Mesenchymal stem cell (in vitro differentiated cells and primary cell): ENCODE measurements around the gene CPNE4.
A peak's percentile ranks its signal among the peaks of the same experiment; 100 is the strongest.

Experiments used
- DNase-seq: peaks from one replicate; pipeline ENCODE4 v3.0.0-alpha.2; 2013
- H2AFZ ChIP-seq: one replicate; pipeline ENCODE4 v1.6.1; 2013; ENCODE audit warnings: low read depth, mild to moderate bottlenecking, control low read depth, inconsistent platforms, low read length, moderate library complexity
- H2AK5ac ChIP-seq: 2 replicates; pipeline ENCODE4 v1.6.1; 2013; ENCODE audit warnings: low read length, moderate library complexity, mild to moderate bottlenecking, inconsistent platforms; ENCODE audit not compliant: severe bottlenecking
- H2BK120ac ChIP-seq: one replicate; pipeline ENCODE4 v1.6.1; 2013; ENCODE audit warnings: low read depth, mild to moderate bottlenecking, inconsistent platforms, low read length, moderate library complexity
- H2BK12ac ChIP-seq, 2 experiments: one replicate each; pipeline ENCODE4 v1.6.1; 2013; ENCODE audit warnings: inconsistent platforms in 2 of 2, low read length in 2 of 2, mild to moderate bottlenecking in 2 of 2, moderate library complexity in 2 of 2, control low read depth in 1 of 2
- H2BK15ac ChIP-seq: one replicate; pipeline ENCODE4 v1.6.1; 2013; ENCODE audit warnings: mild to moderate bottlenecking, low read depth, inconsistent platforms; ENCODE audit not compliant: poor library complexity, severe bottlenecking
- H2BK5ac ChIP-seq: 2 replicates; pipeline ENCODE4 v1.6.1; 2013; ENCODE audit warnings: low read depth, mild to moderate bottlenecking, low read length, control low read depth, inconsistent platforms; ENCODE audit not compliant: poor library complexity, severe bottlenecking
- H3K14ac ChIP-seq, 2 experiments: one replicate each; pipeline ENCODE4 v1.6.1; 2013; ENCODE audit warnings: inconsistent platforms in 2 of 2, low read length in 2 of 2, control low read depth in 1 of 2, mild to moderate bottlenecking in 1 of 2, moderate library complexity in 1 of 2
- H3K18ac ChIP-seq, 2 experiments: one replicate each; pipeline ENCODE4 v1.6.1; 2013; ENCODE audit warnings: inconsistent platforms in 2 of 2, low read length in 2 of 2, control low read depth in 1 of 2, low read depth in 1 of 2, mild to moderate bottlenecking in 1 of 2
- H3K23ac ChIP-seq, 2 experiments: one replicate each; pipeline ENCODE4 v1.6.1; 2013; ENCODE audit warnings: inconsistent platforms in 2 of 2, low read length in 2 of 2, mild to moderate bottlenecking in 2 of 2, moderate library complexity in 2 of 2, control low read depth in 1 of 2
- H3K27ac ChIP-seq: 2 replicates; pipeline ENCODE4 v1.5.1; 2013; ENCODE audit warnings: mild to moderate bottlenecking, moderate library complexity, low read length, control low read depth, inconsistent platforms; ENCODE audit not compliant: poor library complexity, severe bottlenecking
- H3K27me3 ChIP-seq, 2 experiments: 2 replicates each; pipeline versions ENCODE4 v1.6.1 to v1.7.0; 2013; ENCODE audit warnings: low read length in 2 of 2, mild to moderate bottlenecking in 2 of 2, moderate library complexity in 2 of 2, control low read depth in 1 of 2, inconsistent platforms in 1 of 2; ENCODE audit not compliant: control insufficient read depth in 1 of 2, insufficient read depth in 1 of 2
- H3K36me3 ChIP-seq, 2 experiments: 2 replicates each; pipeline versions ENCODE4 v1.6.1 to v1.7.0; 2013; ENCODE audit warnings: low read length in 2 of 2, control low read depth in 1 of 2, inconsistent platforms in 1 of 2, low read depth in 1 of 2, mild to moderate bottlenecking in 1 of 2; ENCODE audit not compliant: insufficient read depth in 2 of 2, control insufficient read depth in 1 of 2
- H3K4ac ChIP-seq, 2 experiments: one replicate each; pipeline ENCODE4 v1.6.1; 2013; ENCODE audit warnings: inconsistent platforms in 2 of 2, low read length in 2 of 2, mild to moderate bottlenecking in 2 of 2, moderate library complexity in 2 of 2, control low read depth in 1 of 2, low read depth in 1 of 2
- H3K4me1 ChIP-seq: 2 replicates; pipeline ENCODE4 v1.6.1; 2013; ENCODE audit warnings: low read depth, low read length, control low read depth; ENCODE audit not compliant: control insufficient read depth, insufficient read depth
- H3K4me2 ChIP-seq: 2 replicates; pipeline ENCODE4 v1.6.1; 2013; ENCODE audit warnings: low read length, mild to moderate bottlenecking, inconsistent platforms; ENCODE audit not compliant: poor library complexity, severe bottlenecking
- H3K4me3 ChIP-seq, 2 experiments: 2 replicates each; pipeline versions ENCODE4 v1.5.1 to v1.7.0; 2013; ENCODE audit warnings: low read length in 2 of 2, mild to moderate bottlenecking in 2 of 2, control low read depth in 1 of 2, low read depth in 1 of 2; ENCODE audit not compliant: insufficient read depth in 1 of 2
- H3K79me1 ChIP-seq: replicated peaks from 2 replicates; pipeline ENCODE4 v1.6.1; 2013; ENCODE audit warnings: mild to moderate bottlenecking, control low read depth, low read length, inconsistent platforms; ENCODE audit not compliant: poor library complexity, severe bottlenecking
- H3K9ac ChIP-seq: 2 replicates; pipeline ENCODE4 v1.7.0; 2013; ENCODE audit warnings: mild to moderate bottlenecking, low read length, moderate library complexity
- H3K9me3 ChIP-seq: 2 replicates; pipeline ENCODE4 v1.7.0; 2013; ENCODE audit warnings: mild to moderate bottlenecking, low read length; ENCODE audit not compliant: control insufficient read depth
- H4K8ac ChIP-seq: one replicate; pipeline ENCODE4 v1.6.1; 2013; ENCODE audit warnings: inconsistent platforms, mild to moderate bottlenecking, low read length, moderate library complexity
- H4K91ac ChIP-seq: one replicate; pipeline ENCODE4 v1.6.1; 2013; ENCODE audit warnings: mild to moderate bottlenecking, low read length, inconsistent platforms
- WGBS: methylation state at CpG from one replicate; pipeline ENCODE4 v1.1.7; 2013; ENCODE audit warnings: mixed read lengths; 5-methylcytosine and 5-hydroxymethylcytosine counted together

Gene CPNE4

GRCh38 chr3:131694376-131694775, 340.4 kb downstream of the CPNE4 start:
- H3K27me3 ChIP-seq, result peaks cover 0 to 17% of the 10 kb centered on the region in 2 experiments
- H3K4me1 ChIP-seq, result no peaks in the 10 kb centered on the region
- H3K14ac ChIP-seq, result no peak overlapping the region
- H3K4me3 ChIP-seq, result no peak overlapping the region
- H2BK120ac ChIP-seq, result no peak overlapping the region
- H4K8ac ChIP-seq, result no peak overlapping the region
- H2BK15ac ChIP-seq, result no peak overlapping the region
- H3K18ac ChIP-seq, result no peak overlapping the region
- no peaks in the 10 kb centered on the region for H3K79me1 ChIP-seq
- DNase-seq, result no peak
- H3K4me2 ChIP-seq, result no peak overlapping the region
- H2BK5ac ChIP-seq, result no peak overlapping the region
- H4K91ac ChIP-seq, result no peak overlapping the region
- no peak overlapping the region for H2BK12ac ChIP-seq
- peaks cover 3% of the 10 kb centered on the region for H3K9me3 ChIP-seq
- no peak overlapping the region for H3K27ac ChIP-seq
- H3K23ac ChIP-seq, result no peak overlapping the region
- no peak overlapping the region for H3K9ac ChIP-seq
- H3K4ac ChIP-seq, result no peak overlapping the region
- WGBS, result 76% methylated on average over 4 of the region's 4 CpGs
- no peak overlapping the region for H2AK5ac ChIP-seq
- H2AFZ ChIP-seq, result no peak overlapping the region
- no peaks in the 10 kb centered on the region for H3K36me3 ChIP-seq

DNA sequence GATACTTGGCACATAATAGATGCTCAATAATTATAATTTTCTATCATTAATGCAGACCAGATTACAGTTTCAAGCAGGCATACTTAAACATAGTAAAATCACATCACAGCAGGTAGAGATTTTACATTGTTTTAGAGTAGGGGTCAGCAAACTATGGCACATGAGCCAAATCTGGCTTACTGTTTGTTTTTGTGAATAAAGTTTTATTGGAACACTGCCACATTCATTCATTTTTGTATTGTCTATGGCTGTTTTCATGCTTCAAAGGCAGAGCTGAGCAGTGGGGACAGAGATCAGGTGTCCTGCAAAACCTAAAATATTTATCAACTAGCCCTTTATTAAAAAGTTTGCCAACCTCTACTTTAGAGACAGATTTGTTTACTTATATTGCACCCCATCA, 342.5 kb downstream of the CPNE4 start:
- Histone ChIP-seq H3K4ac (no peak overlapping the region), H3K27ac (no peak overlapping the region), H3K27me3 (peaks cover 0 to 24% of the 10 kb centered on the region in 2 experiments), H2BK120ac (no peak overlapping the region), H3K4me1 (no peaks in the 10 kb centered on the region), H3K4me2 (no peak overlapping the region), H2AFZ (no peak overlapping the region), H3K18ac (no peak overlapping the region), H4K8ac (no peak overlapping the region), H2BK12ac (no peak overlapping the region), H3K79me1 (no peaks in the 10 kb centered on the region), H2BK15ac (no peak overlapping the region), H3K4me3 (no peak overlapping the region), H3K9me3 (peaks cover 3% of the 10 kb centered on the region), H3K36me3 (no peaks in the 10 kb centered on the region), H3K9ac (no peak overlapping the region), H3K14ac (no peak overlapping the region), H2AK5ac (no peak overlapping the region), H4K91ac (no peak overlapping the region), H3K23ac (no peak overlapping the region), H2BK5ac (no peak overlapping the region)
- DNase-seq, result no peak

DNA sequence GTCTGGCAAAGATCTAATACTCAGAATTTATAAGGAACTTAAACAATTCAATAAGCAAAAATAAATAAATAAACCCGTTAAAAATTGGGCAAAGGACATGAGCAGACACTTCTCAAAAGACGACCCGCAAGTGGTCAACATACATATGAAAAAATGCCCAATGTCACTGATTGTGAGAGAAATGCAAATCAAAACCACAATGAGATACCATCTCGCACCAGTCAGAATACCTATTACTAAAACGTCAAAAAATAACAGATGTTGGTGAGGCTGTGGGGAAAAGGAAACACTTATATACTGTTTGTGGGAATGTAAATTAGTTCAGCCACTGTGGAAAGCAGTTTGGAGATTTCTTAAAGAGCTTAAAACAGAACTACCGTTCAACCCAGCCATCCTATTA, 344.0 kb downstream of the CPNE4 start:
- Histone ChIP-seq H3K4me3 (no peak overlapping the region), H3K79me1 (no peaks in the 10 kb centered on the region), H3K9ac (no peak overlapping the region), H3K4ac (no peak overlapping the region), H2BK12ac (no peak overlapping the region), H3K4me2 (no peak overlapping the region), H3K23ac (no peak overlapping the region), H4K91ac (no peak overlapping the region), H3K27me3 (peaks cover 0 to 36% of the 10 kb centered on the region in 2 experiments), H2AK5ac (no peak overlapping the region), H3K36me3 (no peaks in the 10 kb centered on the region), H3K4me1 (no peaks in the 10 kb centered on the region), H2BK5ac (no peak overlapping the region), H2AFZ (no peak overlapping the region), H4K8ac (no peak overlapping the region), H2BK120ac (no peak overlapping the region), H3K27ac (no peak overlapping the region), H3K14ac (no peak overlapping the region), H3K18ac (no peak overlapping the region), H2BK15ac (no peak overlapping the region), H3K9me3 (peaks cover 3% of the 10 kb centered on the region)
- 91% methylated on average over 3 of the region's 6 CpGs for WGBS
- no peak for DNase-seq

DNA sequence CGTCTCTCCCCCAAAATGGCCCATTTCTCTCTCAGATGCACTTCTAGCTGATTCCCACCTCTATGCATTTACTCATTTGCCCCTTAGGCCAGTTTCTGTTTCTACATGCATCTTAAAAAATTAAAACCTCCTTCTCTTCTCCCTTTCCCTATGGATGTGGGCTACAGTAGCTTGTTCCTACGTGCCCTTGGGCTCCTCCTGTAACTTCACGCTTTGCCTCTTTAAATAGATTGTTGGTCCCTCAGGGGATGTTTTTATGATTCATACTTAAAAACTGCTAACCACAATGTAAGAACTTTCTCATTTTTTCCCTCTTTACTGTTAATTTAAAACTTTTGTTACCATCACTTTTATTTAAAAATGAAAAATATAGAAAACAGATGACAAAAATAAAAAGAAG, 346.4 kb downstream of the CPNE4 start:
- Histone ChIP-seq H3K9me3 (peaks cover 3% of the 10 kb centered on the region), H2AFZ (no peak overlapping the region), H2AK5ac (no peak overlapping the region), H2BK15ac (no peak overlapping the region), H2BK120ac (no peak overlapping the region), H3K4me2 (no peak overlapping the region), H2BK12ac (no peak overlapping the region), H3K9ac (no peak overlapping the region), H3K4me1 (no peaks in the 10 kb centered on the region), H3K27ac (no peak overlapping the region), H2BK5ac (no peak overlapping the region), H3K4me3 (peak overlapping the region in 1 of 2 experiments; percentile 23), H3K18ac (no peak overlapping the region), H3K4ac (no peak overlapping the region), H4K91ac (no peak overlapping the region), H3K36me3 (no peaks in the 10 kb centered on the region), H3K27me3 (peaks cover 0 to 50% of the 10 kb centered on the region in 2 experiments), H3K23ac (no peak overlapping the region), H4K8ac (no peak overlapping the region), H3K14ac (no peak overlapping the region), H3K79me1 (no peaks in the 10 kb centered on the region)
- no peak for DNase-seq
- 65% methylated on average over 2 of the region's 3 CpGs for WGBS
